Natural killer cell treated with Interleukin-12 subunit alpha and Interleukin-12 subunit beta and Interleukin-15 and Interleukin-18, amount 100 ng/mL, for 72 hours (primary cell): ENCODE results near the gene SPIRE2. TPM values are rescaled to one million over a fixed set of nuclear protein-coding genes. Genes with fewer than 3 reads are reported as not detected.

Experiments
- ATAC-seq, 2 donors: fragments of 150-1000 bp; cut with Tn5 transposase in 1 of 2; sonication (Bioruptor Pico), chemical (Tn5 transposase) in 1 of 2; 2 replicates each; pipeline ENCODE4 v1.10.0; 2021
- DNase-seq: peaks from one replicate; pipeline ENCODE4 v3.0.0; 2022; ENCODE audit warnings: low spot score
- H3K27ac Mint-ChIP-seq, 2 donors: 1 replicate in 1 of 2; 2 replicates in 1 of 2; pipeline ENCODE4 v1.8.0; 2022; ENCODE audit warnings: mixed read lengths in 2 of 2, mild to moderate bottlenecking in 1 of 2, moderate library complexity in 1 of 2
- H3K27me3 Mint-ChIP-seq, 2 donors: 1 replicate in 1 of 2; 2 replicates in 1 of 2; pipeline ENCODE4 v1.8.0; 2022; ENCODE audit warnings: mixed read lengths in 2 of 2
- H3K36me3 Mint-ChIP-seq: one replicate; pipeline ENCODE4 v1.8.0; 2022; ENCODE audit warnings: mixed read lengths
- H3K4me1 Mint-ChIP-seq, 2 donors: 1 replicate in 1 of 2; 2 replicates in 1 of 2; pipeline ENCODE4 v1.8.0; 2022; ENCODE audit warnings: low read depth in 2 of 2, mixed read lengths in 2 of 2, mild to moderate bottlenecking in 1 of 2
- H3K4me3 Mint-ChIP-seq: one replicate; pipeline ENCODE4 v1.8.0; 2022; ENCODE audit warnings: mixed read lengths
- H3K9me3 Mint-ChIP-seq: 2 replicates; pipeline ENCODE4 v1.8.0; 2022; ENCODE audit warnings: mixed read lengths
- total RNA-seq, 2 donors: library from RNA; stranded (reverse); gene quantifications; one replicate each; pipeline ENCODE4 v1.2.3, GENCODE V29; 2022

The SPIRE2 gene
- total RNA-seq, 2 donors from 2014 or later: 2.5 to 3.9 TPM

DNA sequence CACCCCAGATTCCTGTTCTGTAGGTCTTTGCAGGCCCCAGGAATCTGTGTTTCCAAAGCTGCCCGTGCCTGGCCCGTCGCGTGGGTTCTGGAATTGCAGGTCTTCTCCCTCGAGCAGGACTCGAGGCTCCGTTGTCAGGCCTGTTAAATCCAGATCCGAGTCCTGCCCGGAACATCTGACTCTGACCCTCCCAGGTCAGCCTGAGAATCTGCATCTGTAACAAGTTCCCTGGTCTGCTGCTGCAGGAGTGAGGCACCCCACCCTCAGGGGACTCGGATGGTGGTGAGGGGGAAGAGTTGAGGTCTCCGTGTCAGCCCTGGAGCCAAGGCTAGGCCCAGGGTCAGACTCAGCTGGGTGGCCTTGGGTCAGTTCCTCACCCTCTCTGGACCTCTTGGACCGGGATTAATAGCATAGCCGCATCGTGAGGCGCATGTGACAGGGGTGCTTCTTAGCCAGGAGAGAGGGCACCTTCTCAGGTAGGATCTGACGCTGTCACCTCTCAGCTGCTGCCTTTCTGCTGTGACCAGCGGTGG is 8.8 kb downstream of the SPIRE2 start:
- H3K9me3 Mint-ChIP-seq: no peaks in the 10 kb centered on the region
- no peaks in the 10 kb centered on the region for H3K36me3 Mint-ChIP-seq
- H3K27me3 Mint-ChIP-seq: no peaks in the 10 kb centered on the region
- peaks cover 12 to 13% of the 10 kb centered on the region in 2 donors for H3K4me1 Mint-ChIP-seq
- H3K27ac Mint-ChIP-seq: peak overlapping the region in 1 of 2 donors; percentile 62
- ATAC-seq (no peak), DNase-seq (no peak)
- peak overlapping the region; percentile 61 for H3K4me3 Mint-ChIP-seq

DNA sequence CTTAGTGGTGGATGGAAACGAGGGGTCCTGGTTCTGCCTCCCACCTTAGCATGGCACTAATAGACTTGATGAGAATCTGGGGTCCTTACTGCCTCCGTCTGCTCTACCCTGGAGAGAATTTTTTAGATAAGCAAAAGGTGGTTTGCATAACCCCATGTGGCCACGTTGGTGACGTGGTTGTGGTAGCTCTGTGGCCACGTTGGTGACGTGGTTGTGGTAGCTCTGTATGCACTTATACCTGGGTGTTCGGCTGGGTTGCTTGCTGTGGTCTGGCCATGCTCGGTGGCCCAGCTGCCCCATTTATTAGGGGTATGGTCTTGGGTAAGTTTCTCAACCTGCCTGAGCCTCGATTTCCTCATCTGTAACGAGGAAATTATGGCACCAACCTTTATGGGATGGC is 13.0 kb downstream of the SPIRE2 start:
- H3K4me1 Mint-ChIP-seq: peaks cover 12 to 25% of the 10 kb centered on the region in 2 donors
- peak; percentile 83 to 89 for ATAC-seq
- H3K4me3 Mint-ChIP-seq: peak overlapping the region; percentile 32
- no peaks in the 10 kb centered on the region for H3K9me3 Mint-ChIP-seq
- DNase-seq: peak; percentile 77
- peak overlapping the region in 1 of 2 donors; percentile 57 for H3K27ac Mint-ChIP-seq
- H3K27me3 Mint-ChIP-seq: no peaks in the 10 kb centered on the region
- no peaks in the 10 kb centered on the region for H3K36me3 Mint-ChIP-seq

DNA sequence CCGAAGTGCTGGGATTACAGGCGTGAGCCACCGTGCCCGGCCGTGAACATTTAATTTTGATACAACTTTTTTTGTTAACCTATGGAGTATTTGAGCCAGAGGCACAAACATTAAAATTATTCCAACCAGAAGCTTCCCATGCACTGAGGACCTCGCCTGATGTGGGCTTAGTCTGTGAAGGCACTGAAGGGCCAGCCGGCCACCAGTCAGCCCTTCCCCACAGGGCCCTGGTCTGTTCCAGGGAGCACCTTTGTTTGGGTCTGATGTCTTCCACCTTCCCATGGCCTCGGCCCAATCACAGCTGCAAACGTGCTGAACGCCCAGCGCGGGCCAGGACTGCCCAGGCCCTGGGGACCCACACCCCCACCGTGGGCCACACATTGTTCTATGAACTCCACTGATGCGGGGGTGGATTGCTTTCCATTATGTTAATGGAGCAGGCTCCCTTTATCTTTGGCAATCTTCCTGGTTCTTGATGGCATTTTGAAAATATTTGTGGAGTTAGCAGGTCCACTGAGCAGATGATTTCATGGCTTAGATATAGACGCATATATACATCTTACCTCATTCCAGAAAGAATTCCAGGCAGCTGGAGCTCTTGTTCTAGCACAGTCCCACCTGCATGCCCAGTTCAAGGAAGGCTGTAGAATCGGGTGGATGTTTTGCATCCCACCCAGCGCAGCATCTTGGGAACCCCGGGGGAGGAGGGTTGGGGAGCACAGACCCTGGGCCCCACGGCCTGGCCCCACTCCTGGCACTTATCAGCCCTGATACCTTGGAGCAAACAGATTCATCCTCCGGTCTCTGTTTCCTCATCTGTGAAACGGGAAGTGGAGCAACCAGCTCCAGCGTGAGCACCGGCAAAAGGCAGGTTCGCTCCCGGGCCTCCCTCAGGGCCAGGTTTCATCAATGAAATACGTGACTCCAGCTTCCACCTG is 14.5 kb downstream of the SPIRE2 start:
- H3K4me1 Mint-ChIP-seq: peaks cover 12 to 25% of the 10 kb centered on the region in 2 donors
- no peak overlapping the region for H3K4me3 Mint-ChIP-seq
- no peak for DNase-seq
- H3K27ac Mint-ChIP-seq: no peak overlapping the region
- no peak for ATAC-seq
- H3K9me3 Mint-ChIP-seq: no peaks in the 10 kb centered on the region
- no peaks in the 10 kb centered on the region for H3K27me3 Mint-ChIP-seq
- H3K36me3 Mint-ChIP-seq: no peaks in the 10 kb centered on the region

DNA sequence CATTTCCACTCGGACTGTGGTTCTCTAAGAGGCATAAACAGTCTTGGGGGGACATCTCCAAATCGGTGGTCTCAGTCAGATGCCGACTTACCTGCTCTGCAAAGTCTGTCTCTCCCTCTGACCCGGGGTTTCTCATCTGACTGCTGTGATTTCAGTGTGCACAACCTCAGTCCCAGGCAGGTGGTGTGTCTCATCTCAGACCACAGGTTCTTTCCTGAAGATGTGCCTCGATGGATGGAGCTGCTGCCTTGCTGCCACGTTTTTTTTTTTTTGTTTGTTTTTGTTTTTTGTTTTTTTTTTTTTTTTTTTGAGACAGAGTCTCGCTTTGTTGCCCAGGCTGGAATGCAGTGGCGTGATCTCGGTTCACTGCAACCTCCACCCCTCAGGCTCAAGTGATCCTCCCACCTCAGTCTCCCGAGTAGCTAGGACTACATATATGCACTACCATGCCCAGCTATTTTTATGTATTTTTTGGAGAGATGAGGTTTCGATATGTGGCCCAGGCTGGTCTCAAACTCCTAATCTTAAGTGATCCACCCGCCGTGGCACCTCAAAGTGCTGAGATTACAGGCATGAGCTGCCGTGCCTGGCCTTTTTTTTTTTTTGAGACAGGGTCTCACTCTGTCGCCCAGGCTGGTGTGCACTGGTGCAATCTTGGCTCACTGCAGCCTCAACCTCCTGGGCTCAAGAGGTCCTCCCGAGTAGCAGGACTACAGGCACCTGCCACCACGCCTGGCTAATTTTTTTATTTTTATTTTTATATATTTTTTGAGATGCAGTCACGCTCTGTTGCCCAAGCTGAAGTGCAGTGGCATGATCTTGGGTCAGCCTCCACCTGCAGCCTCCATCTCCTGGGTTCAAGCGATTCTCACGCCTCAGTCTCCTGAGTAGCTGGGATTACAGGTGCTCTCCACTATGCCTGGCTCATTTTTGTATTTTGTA is 15.4 kb downstream of the SPIRE2 start:
- Mint-ChIP-seq H3K4me3 (no peak overlapping the region), H3K9me3 (no peaks in the 10 kb centered on the region), H3K36me3 (no peaks in the 10 kb centered on the region), H3K27ac (no peak overlapping the region), H3K4me1 (peaks cover 8 to 22% of the 10 kb centered on the region in 2 donors), H3K27me3 (no peaks in the 10 kb centered on the region)
- ATAC-seq: no peak
- no peak for DNase-seq

DNA sequence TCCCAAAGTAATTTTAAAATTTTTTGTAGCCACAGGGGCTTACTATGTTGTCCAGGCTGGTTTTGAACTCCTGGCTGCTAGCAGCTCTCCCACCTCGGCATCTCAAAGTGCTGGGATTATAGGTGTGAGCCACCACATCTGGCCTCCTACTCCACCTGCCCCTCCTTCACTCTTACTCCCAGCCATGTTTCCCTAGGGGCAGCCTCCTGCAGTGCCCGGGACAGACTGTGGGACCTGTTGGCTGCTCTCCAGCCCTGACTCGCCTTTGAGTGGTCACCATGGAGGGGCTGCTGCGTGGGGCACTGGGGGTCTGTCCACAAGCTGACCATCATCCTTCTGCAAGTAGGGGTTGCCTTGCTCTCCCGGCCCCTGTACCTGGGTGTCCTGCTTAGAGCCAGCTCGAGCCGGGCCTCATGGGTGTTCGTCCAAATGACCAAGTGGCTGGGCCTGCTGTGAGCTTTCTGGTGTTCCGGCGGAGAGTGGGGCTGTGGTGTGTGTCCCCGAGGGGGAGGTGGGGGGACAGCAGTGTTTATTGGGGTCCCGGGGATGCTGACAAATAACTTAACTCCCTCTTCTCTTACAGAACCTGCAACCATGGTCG is 16.6 kb downstream of the SPIRE2 start:
- DNase-seq (no peak), ATAC-seq (no peak)
- Mint-ChIP-seq H3K4me1 (peaks cover 6 to 18% of the 10 kb centered on the region in 2 donors), H3K27me3 (no peaks in the 10 kb centered on the region), H3K27ac (peak overlapping the region in 1 of 2 donors; percentile 54), H3K36me3 (no peaks in the 10 kb centered on the region), H3K4me3 (peak overlapping the region; percentile 25), H3K9me3 (no peaks in the 10 kb centered on the region)

DNA sequence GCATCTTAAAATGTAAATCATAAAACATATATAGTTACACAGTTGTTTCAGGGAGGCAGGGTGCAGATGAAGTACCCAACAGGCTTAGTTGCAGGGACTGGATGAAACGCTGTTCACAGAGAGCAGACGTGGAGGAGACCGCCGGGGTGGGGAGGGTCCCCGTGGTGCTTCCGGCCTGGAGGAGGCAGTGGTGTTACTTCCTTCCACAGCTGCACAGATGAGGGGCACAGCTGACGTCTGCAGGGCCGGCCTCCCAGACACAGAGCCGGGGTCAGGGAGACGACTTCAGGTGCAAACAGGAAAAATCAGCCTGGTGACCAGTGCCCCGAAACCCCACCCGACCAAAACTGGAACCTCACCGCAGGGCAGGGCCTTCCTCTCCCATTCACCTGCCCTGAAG is 17.1 kb downstream of the SPIRE2 start:
- H3K4me3 Mint-ChIP-seq: peak overlapping the region; percentile 25
- no peak for DNase-seq

DNA sequence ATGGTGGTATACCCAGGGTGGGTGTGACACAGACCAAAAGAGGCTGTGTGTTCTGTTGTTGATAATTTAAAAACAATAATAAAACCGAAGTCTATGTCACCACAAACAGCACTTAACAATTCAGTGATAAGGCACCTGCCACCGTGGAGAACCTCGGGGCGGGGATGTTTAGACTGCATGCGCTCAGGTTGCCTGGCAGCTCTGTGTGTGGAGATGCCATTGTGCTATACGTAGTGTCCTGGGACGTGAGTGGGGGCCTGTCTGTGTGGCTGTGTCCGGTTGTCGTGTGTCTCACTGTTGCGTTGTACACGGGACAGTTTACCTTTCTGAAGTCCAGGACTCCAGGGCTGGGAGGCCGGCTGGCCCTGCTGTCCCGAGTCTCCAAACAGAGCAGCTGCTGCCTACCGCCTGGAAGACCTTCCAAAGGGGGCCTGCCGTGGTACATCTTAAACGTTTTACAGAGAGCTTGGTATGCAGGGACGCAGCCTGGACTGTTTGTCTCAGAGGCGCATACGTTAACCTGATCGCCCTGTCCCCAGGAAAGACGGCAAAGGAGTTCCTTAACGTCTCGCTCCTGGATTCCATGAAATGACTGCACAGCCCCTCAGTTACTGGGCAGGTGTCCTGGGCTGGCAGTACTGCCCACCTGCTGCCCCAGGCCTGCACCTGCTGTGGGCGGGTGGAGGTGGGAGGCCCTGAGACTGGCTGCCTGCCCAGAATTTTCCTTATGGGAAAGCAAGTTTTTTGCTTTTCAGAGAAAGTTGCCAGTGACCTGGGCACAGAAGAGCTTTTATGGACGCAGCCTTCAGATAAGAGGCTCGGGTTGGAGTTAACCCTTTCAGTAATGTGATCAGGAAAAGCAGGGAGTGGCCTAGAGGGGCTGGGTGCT is 19.0 kb downstream of the SPIRE2 start:
- no peaks in the 10 kb centered on the region for H3K36me3 Mint-ChIP-seq
- no peak for ATAC-seq
- no peak overlapping the region for H3K4me3 Mint-ChIP-seq
- peak overlapping the region in 1 of 2 donors; percentile 19 for H3K27ac Mint-ChIP-seq
- H3K9me3 Mint-ChIP-seq: no peaks in the 10 kb centered on the region
- DNase-seq: no peak
- H3K4me1 Mint-ChIP-seq: peaks cover 0 to 12% of the 10 kb centered on the region in 2 donors
- no peaks in the 10 kb centered on the region for H3K27me3 Mint-ChIP-seq

More for the DNA sequence above, 17.1 kb downstream of the SPIRE2 start:
- H3K36me3 Mint-ChIP-seq: no peaks in the 10 kb centered on the region
- ATAC-seq: peak; percentile 44 to 59
- H3K27ac Mint-ChIP-seq: peak overlapping the region in 1 of 2 donors; percentile 54
- no peaks in the 10 kb centered on the region for H3K27me3 Mint-ChIP-seq
- peaks cover 6 to 18% of the 10 kb centered on the region in 2 donors for H3K4me1 Mint-ChIP-seq
- H3K9me3 Mint-ChIP-seq: no peaks in the 10 kb centered on the region

DNA sequence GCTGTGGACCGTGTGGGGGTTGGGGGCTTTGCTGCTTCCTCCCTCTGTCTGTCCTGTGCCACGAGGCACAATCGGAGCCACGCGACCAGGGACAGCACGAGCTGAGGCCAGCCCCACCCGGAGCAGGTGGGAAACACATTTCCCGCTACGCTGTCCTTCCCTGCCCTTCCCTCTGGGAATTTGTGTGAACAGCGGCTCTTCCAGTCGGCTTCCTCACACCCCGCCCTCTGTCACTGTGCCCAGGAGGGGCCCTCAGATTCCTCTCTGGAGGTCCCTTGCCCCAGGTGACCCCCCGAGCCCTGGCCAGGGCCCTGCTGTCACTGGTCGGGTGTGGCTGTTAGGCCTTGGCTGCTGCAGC is 19.6 kb downstream of the SPIRE2 start:
- Mint-ChIP-seq H3K27me3 (no peaks in the 10 kb centered on the region), H3K4me1 (peaks cover 0 to 14% of the 10 kb centered on the region in 2 donors), H3K9me3 (no peaks in the 10 kb centered on the region), H3K27ac (no peak overlapping the region), H3K36me3 (no peaks in the 10 kb centered on the region), H3K4me3 (no peak overlapping the region)
- DNase-seq (no peak), ATAC-seq (no peak)

DNA sequence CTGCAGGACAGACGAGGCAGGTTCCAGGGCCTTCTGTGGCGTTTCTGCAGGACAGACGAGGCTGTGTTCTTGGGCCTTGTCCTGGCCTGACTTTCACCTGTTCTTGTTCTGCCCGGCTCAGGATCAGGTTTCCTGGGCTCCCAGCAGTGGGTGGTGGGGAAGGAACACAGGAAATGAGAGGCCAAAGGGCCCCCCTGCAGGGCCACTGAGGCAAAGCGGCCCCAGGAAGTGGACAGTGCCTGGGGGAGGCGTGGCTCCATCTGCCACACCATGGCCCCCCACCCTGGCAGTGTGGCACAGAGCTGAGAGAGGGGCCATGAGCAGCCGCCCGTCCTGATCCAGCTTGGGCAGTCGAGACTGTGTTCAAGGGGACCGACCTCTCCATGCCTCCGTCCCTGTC is 20.7 kb downstream of the SPIRE2 start:
- ATAC-seq (no peak), DNase-seq (no peak)
- Mint-ChIP-seq H3K4me1 (peaks cover 0 to 16% of the 10 kb centered on the region in 2 donors), H3K9me3 (no peaks in the 10 kb centered on the region), H3K27me3 (no peaks in the 10 kb centered on the region), H3K4me3 (no peak overlapping the region), H3K36me3 (no peaks in the 10 kb centered on the region), H3K27ac (no peak overlapping the region)

DNA sequence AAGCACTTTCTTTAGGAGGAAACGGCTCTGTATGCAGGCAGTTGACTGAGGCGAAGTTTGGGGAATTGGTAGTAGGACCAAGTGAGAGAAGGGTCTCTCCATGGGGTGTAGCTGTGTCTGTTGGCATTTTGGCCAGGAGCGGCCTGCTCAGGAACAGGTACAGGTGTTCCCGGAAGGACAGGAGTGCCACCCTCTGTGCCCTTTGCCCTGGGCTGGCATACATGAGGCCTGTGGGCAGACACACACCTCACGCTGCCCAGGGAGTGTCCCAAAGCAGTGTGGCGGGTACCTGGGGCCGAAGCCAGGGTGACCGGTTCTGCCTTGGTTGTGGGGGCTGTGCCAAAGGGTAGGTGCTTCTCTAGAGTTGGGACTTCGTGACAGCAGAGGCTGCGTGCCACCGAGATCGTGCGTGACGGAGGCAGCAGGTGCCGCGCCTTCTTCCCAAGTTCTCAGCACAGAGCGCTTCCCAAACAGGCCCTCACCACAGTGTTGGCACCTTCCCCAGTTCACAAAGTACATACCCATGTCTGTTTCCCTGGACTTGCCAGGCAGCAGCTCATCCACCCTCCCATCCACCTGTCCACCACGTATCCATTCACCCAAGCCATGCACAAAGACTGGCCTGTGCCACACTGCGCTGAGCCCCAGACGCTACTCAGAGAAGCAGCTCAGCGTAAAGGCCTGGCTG is 25.2 kb downstream of the SPIRE2 start:
- Mint-ChIP-seq H3K36me3 (no peaks in the 10 kb centered on the region), H3K4me3 (no peak overlapping the region), H3K4me1 (peaks cover 0 to 3% of the 10 kb centered on the region in 2 donors), H3K9me3 (no peaks in the 10 kb centered on the region), H3K27me3 (no peaks in the 10 kb centered on the region), H3K27ac (no peak overlapping the region)
- DNase-seq: no peak
- no peak for ATAC-seq

DNA sequence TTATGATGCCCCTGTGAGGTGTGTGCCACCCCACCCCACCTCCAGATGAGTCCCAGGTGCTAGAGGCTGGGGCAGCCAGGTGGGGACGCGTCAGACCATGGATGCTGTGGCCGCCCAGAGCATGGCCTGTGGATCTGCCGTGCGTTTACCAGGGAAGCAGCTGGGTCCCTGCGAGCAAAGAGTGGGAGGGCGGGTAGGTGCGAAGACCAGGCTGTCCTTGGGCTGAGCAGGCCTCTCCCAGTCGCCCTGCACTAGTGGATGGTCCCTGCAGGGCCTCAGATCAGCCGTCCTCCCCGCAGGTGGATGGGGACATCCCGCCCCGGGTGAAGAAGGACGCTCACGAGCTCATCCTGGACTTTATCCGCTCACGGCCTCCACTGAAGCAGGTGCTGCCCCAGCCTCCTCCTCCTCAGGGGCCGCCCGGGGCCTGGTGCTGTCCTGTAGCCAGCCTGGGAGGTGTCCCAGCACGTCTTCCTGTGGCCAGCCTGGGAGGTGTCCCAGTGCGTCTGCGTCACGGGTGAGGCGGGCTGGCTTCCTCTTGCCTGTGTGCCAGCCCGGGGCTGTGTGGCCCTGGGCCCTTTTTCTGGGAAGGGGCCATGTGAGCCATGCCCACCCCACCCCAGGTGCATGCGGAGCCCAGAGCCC is 27.1 kb downstream of the SPIRE2 start:
- no peak for DNase-seq
- no peaks in the 10 kb centered on the region for H3K36me3 Mint-ChIP-seq
- H3K4me3 Mint-ChIP-seq: no peak overlapping the region
- no peaks in the 10 kb centered on the region for H3K27me3 Mint-ChIP-seq
- no peaks in the 10 kb centered on the region for H3K9me3 Mint-ChIP-seq
- no peak for ATAC-seq
- H3K4me1 Mint-ChIP-seq: peaks cover 2 to 3% of the 10 kb centered on the region in 2 donors
- no peak overlapping the region for H3K27ac Mint-ChIP-seq

DNA sequence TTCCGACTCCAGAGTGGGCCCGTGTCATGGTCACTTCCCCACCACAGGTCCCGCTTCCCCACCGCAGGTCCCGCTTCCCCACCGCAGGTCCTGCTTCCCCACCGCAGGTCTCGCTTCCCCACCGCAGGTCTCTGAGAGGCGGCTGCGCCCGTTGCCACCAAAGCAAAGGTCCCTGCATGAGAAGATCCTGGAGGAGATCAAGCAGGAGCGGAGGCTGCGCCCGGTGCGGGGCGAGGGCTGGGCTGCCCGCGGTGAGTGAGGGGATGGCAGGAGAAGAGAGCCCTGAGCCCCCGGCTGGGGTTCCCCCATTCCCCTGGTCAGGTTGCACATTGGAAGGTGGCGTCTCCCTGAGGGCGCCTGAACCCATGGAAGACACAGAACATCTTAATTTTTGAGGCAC is 27.7 kb downstream of the SPIRE2 start:
- Mint-ChIP-seq H3K27ac (no peak overlapping the region), H3K4me3 (no peak overlapping the region), H3K4me1 (peaks cover 5 to 7% of the 10 kb centered on the region in 2 donors), H3K36me3 (no peaks in the 10 kb centered on the region), H3K9me3 (no peaks in the 10 kb centered on the region), H3K27me3 (no peaks in the 10 kb centered on the region)
- ATAC-seq (no peak), DNase-seq (no peak)
